ENCODE results near the gene ARID3A. TPM values are rescaled to one million over a fixed set of nuclear protein-coding genes. Genes with fewer than 3 reads are reported as not detected.

The ARID3A gene
- total and polyA plus RNA-seq, 8 donors = 20.6 to 35.7 (median 23.6) TPM

GRCh38 chr19:941292-942132 is 15.7 kb downstream of the ARID3A start:
- Histone ChIP-seq H3K4me1 (peaks cover 14 to 52% of the 10 kb centered on the region in 2 donors), H3K27ac (peak overlapping the region in 1 of 2 donors; percentile 79), H3K27me3 (no peaks in the 10 kb centered on the region), H3K4me3 (peak overlapping the region; percentile 14 to 42), H3K9me3 (no peaks in the 10 kb centered on the region), H3K36me3 (peaks cover 0 to 10% of the 10 kb centered on the region in 2 donors)
- TF ChIP-seq CTCF (IDR thresholded peaks at IDR 0.05) = no peak
- no peak for ATAC-seq
- no peak for DNase-seq
- intact Hi-C loops (cut with DNase I) = no loop called here

GRCh38 chr19:942133-942645 is 16.4 kb downstream of the ARID3A start:
- peaks cover 0 to 10% of the 10 kb centered on the region in 2 donors for H3K36me3 ChIP-seq
- no peak for TF ChIP-seq CTCF (IDR thresholded peaks at IDR 0.05)
- no peaks in the 10 kb centered on the region for H3K9me3 ChIP-seq
- ATAC-seq (no peak), DNase-seq (no peak)
- H3K27ac ChIP-seq = no peak overlapping the region
- intact Hi-C loops (cut with DNase I) = no loop called here
- H3K27me3 ChIP-seq = no peaks in the 10 kb centered on the region
- H3K4me3 ChIP-seq = no peak overlapping the region
- peaks cover 14 to 49% of the 10 kb centered on the region in 2 donors for H3K4me1 ChIP-seq

- no peak for TF ChIP-seq CTCF (IDR thresholded peaks at IDR 0.05)
- intact Hi-C loops (cut with DNase I) = no loop called here
- peaks cover 0 to 13% of the 10 kb centered on the region in 2 donors for H3K36me3 ChIP-seq
- no peak overlapping the region for H3K4me3 ChIP-seq
- ATAC-seq (no peak), DNase-seq (no peak)
- no peak overlapping the region for H3K27ac ChIP-seq
- no peaks in the 10 kb centered on the region for H3K27me3 ChIP-seq
- H3K4me1 ChIP-seq = peaks cover 14 to 53% of the 10 kb centered on the region in 2 donors
- no peaks in the 10 kb centered on the region for H3K9me3 ChIP-seq
Measured at GRCh38 chr19:943551-944170, 17.8 kb downstream of the ARID3A start.

GRCh38 chr19:944171-944567 is 18.3 kb downstream of the ARID3A start:
- H3K36me3 ChIP-seq = peaks cover 0 to 13% of the 10 kb centered on the region in 2 donors

More at GRCh38 chr19:944171-944567, 18.3 kb downstream of the ARID3A start:
- DNase-seq (no peak), ATAC-seq (no peak)
- Histone ChIP-seq H3K27ac (no peak overlapping the region), H3K4me1 (peaks cover 14 to 51% of the 10 kb centered on the region in 2 donors), H3K4me3 (no peak overlapping the region), H3K9me3 (no peaks in the 10 kb centered on the region), H3K27me3 (no peaks in the 10 kb centered on the region)
- intact Hi-C loops (cut with DNase I) = no loop called here
- TF ChIP-seq CTCF (IDR thresholded peaks at IDR 0.05) = no peak

All from left lung (tissue), 10 donors.